K562 (cell line): ENCODE measurements around the gene SERPINH1. TPM values are rescaled to one million over a fixed set of nuclear protein-coding genes. Genes with fewer than 3 reads are reported as not detected.

Source experiments
- FOXA3 ChIP-seq, 2 experiments: fragments of 450-650 bp in 1 of 2; sonication (generic) in 1 of 2; formaldehyde crosslinking; IDR thresholded peaks in 1 of 2; conservative IDR thresholded peaks in 1 of 2; 2 replicates each; pipeline versions ENCODE4 v1.4.0 to v1.8.0; 2020 to 2022; ENCODE audit warnings: mild to moderate bottlenecking in 2 of 2, missing genetic modification reagents in 1 of 2
- FOXP4 ChIP-seq: sonication (generic); formaldehyde crosslinking; IDR thresholded peaks from 2 replicates; pipeline ENCODE4 v1.8.0; 2022; ENCODE audit warnings: mild to moderate bottlenecking, missing genetic modification reagents, borderline replicate concordance
- GABPB1 ChIP-seq: sonication (generic); formaldehyde crosslinking; IDR thresholded peaks from 2 replicates; pipeline ENCODE4 v1.8.0; 2022; ENCODE audit warnings: mild to moderate bottlenecking, missing genetic modification reagents
- MIER1 ChIP-seq: fragments of 450-650 bp; IDR thresholded peaks from 2 replicates; pipeline ENCODE4 v1.6.1; 2016; ENCODE audit warnings: antibody characterized with exemption, mild to moderate bottlenecking, low read depth
- NCOA2 ChIP-seq, 2 experiments: fragments of 450-650 bp; IDR thresholded peaks; 2 replicates each; pipeline ENCODE4 v1.6.1; 2018; ENCODE audit warnings: mild to moderate bottlenecking in 2 of 2, moderate library complexity in 1 of 2; ENCODE audit not compliant: partially characterized antibody in 2 of 2
- PCBP2 ChIP-seq: fragments of 200-400 bp; formaldehyde crosslinking; IDR thresholded peaks from 2 replicates; pipeline ENCODE4 v1.6.1; 2018; ENCODE audit warnings: low read length, low read depth, mild to moderate bottlenecking, moderate library complexity; ENCODE audit not compliant: poor library complexity, severe bottlenecking
- RB1 ChIP-seq: fragments of 450-650 bp; IDR thresholded peaks from 2 replicates; pipeline ENCODE4 v1.6.1; 2017; ENCODE audit warnings: low read depth, mild to moderate bottlenecking
- TGIF2 ChIP-seq: sonication (generic); formaldehyde crosslinking; IDR thresholded peaks from 2 replicates; pipeline ENCODE4 v1.8.1; 2022; ENCODE audit warnings: mild to moderate bottlenecking, missing genetic modification reagents, moderate library complexity
- ZBTB33 ChIP-seq: sonication (generic); formaldehyde crosslinking; IDR thresholded peaks from 2 replicates; pipeline ENCODE4 v1.8.1; 2023; ENCODE audit warnings: mild to moderate bottlenecking, missing genetic modification reagents
- ZFP91 ChIP-seq: sonication (generic); formaldehyde crosslinking; IDR thresholded peaks from 2 replicates; pipeline ENCODE4 v1.8.0; 2022; ENCODE audit warnings: mild to moderate bottlenecking, missing genetic modification reagents
- ZNF511 ChIP-seq: sonication (generic); formaldehyde crosslinking; IDR thresholded peaks from 2 replicates; pipeline ENCODE4 v1.8.0; 2022; ENCODE audit warnings: mild to moderate bottlenecking, missing genetic modification reagents
- ZNF76 ChIP-seq: fragments of 250-450 bp; sonication (Bioruptor Pico); IDR thresholded peaks from 2 replicates; pipeline ENCODE4 v1.4.0; 2020; ENCODE audit warnings: mild to moderate bottlenecking, moderate library complexity, borderline replicate concordance
- ZNF766 ChIP-seq: fragments of 200-800 bp; sonication (Bioruptor generic); conservative IDR thresholded peaks from 2 replicates; pipeline ENCODE4 v1.6.1; 2016; ENCODE audit warnings: missing genetic modification characterization, missing compliant biosample characterization
- polyA plus RNA-seq, 8 experiments: library from polyadenylated mRNA; depleted of rRNA in 4 of 8; stranded (reverse) in 5 of 8; unstranded in 3 of 8; fragments of >200 nt; fragmentation: Nextera tagmentation in 2 of 8; fragmentation: Illumina TruSeq in 1 of 8; extraction: Ambion mirVana in 2 of 8; extraction: Trizol in 1 of 8; gene quantifications; 2 replicates each; pipeline versions ENCODE4 v1.2.1 to v1.2.3, GENCODE V29; 2011 to 2014; ENCODE audit warnings: inconsistent platforms in 1 of 8, missing spikeins in 1 of 8
- total RNA-seq, 7 experiments: library from RNA; depleted of rRNA in 6 of 7; stranded (reverse); fragments of >200 nt in 6 of 7; fragmentation: Illumina TruSeq in 2 of 7; extraction: Trizol in 2 of 7; gene quantifications; 2 replicates each; pipeline versions ENCODE4 v1.2.1 to v1.2.3, GENCODE V29; 2011 to 2021; ENCODE audit warnings: low replicate concordance in 1 of 7

Gene SERPINH1
- total and polyA plus RNA-seq, 9 of the 15 experiments (the other 6 are each of a cell fraction or from before 2014, with no cell fraction given): 2.8 to 106 (median 67.9) TPM

- TF ChIP-seq FOXA3 (CRISPR knock-in tag; conservative IDR thresholded peaks at IDR 0.05 in 1 of 2, IDR thresholded peaks at IDR 0.05 in 1 of 2) (no peak), FOXP4 (CRISPR knock-in tag) (no peak), MIER1 (no peak), ZNF511 (no peak), NCOA2 (IDR thresholded peaks at IDR 0.05; ENCODE audit: partially characterized antibody in 2 of 2) (no peak), RB1 (no peak), PCBP2 (no peak), TGIF2 (CRISPR knock-in tag) (no peak), ZFP91 (no peak), ZNF766 (CRISPR knock-in tag) (no peak), GABPB1 (peak; percentile 44), ZBTB33 (CRISPR knock-in tag) (no peak), ZNF76 (no peak)
Measured at GRCh38 chr11:75554258-75555022, 7.6 kb upstream of the SERPINH1 start (continued).
